Omental fat pad (tissue), 4 donors: ENCODE data around the gene S100A7A. TPM values are rescaled to one million over a fixed set of nuclear protein-coding genes. Genes with fewer than 3 reads are reported as not detected.

Experiments used
- ATAC-seq: fragments of 150-250 bp; one replicate; pipeline ENCODE4 v1.9.1; 2016; ENCODE audit warnings: mild to moderate bottlenecking, moderate library complexity; ENCODE audit not compliant: low FRiP score
- DNase-seq: peaks from one replicate; pipeline ENCODE4 v3.0.0-alpha.2; 2019; ENCODE audit warnings: low spot score
- total RNA-seq, 4 donors: library from RNA; depleted of rRNA; stranded (reverse); fragments of >200 nt; gene quantifications; one replicate each; pipeline ENCODE4 v1.1.0, GENCODE V29; 2016
- TF ChIP-seq, protein P1 (sequence below), 3 donors: fragments of 450-650 bp; IDR thresholded peaks; one replicate each; pipeline ENCODE4 v1.5.1; 2016 to 2017; ENCODE audit warnings: antibody characterized with exemption in 3 of 3, mild to moderate bottlenecking in 3 of 3, moderate library complexity in 2 of 3

Gene S100A7A
- total RNA-seq, 4 donors from 2014 or later = not detected

DNA sequence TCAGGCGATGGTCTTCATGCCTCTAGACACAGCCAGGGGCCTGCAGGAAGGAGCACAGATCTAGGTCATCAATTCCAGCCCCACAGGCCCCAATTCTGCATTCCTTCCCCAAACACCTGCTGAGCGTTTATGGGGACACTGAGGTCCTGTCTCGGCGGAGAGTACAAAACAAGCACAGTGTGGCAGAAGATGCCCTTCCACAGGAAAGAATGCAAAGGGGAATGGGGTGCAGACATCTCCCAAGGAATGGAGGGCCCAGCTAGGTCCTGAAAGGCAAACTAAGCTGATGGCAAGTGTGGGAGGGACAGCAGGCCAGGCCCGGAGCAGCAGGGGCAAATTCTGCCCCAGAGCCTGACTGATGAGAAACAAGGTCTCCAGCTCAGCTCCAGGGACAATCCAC, 21.9 kb upstream of the S100A7A start:
- ATAC-seq (no peak), DNase-seq (no peak)
- TF ChIP-seq, protein P1, sequence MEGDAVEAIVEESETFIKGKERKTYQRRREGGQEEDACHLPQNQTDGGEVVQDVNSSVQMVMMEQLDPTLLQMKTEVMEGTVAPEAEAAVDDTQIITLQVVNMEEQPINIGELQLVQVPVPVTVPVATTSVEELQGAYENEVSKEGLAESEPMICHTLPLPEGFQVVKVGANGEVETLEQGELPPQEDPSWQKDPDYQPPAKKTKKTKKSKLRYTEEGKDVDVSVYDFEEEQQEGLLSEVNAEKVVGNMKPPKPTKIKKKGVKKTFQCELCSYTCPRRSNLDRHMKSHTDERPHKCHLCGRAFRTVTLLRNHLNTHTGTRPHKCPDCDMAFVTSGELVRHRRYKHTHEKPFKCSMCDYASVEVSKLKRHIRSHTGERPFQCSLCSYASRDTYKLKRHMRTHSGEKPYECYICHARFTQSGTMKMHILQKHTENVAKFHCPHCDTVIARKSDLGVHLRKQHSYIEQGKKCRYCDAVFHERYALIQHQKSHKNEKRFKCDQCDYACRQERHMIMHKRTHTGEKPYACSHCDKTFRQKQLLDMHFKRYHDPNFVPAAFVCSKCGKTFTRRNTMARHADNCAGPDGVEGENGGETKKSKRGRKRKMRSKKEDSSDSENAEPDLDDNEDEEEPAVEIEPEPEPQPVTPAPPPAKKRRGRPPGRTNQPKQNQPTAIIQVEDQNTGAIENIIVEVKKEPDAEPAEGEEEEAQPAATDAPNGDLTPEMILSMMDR (IDR thresholded peaks at IDR 0.05) = no peak

DNA sequence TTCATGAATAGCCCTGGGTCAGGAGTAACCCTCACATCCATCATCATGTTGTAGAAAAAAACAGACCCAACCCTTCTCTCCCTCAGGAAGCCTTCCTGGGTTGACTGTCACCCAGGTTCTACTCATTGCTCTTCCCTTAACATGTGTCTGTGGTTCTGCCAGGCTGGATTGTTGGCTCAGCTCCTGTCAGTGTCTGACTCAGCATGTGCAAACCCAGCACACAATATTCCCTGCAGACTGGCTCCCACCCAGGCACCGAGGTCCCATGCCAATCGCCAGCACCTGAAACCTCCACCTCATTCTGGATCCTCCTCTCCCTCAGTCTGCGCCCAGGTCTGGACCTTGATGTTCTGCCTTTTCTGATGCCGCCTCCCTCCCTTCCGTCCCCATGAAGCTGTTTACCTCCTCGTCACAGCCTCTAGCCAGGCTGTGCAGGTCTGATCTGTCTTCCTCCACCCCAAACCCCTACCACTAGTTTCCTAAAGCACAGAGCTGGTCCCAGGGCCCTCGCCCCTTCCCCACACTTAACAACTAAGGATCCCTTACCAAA, 21.1 kb upstream of the S100A7A start:
- ATAC-seq = no peak
- TF ChIP-seq, protein P1 (IDR thresholded peaks at IDR 0.05) = no peak
- no peak for DNase-seq

DNA sequence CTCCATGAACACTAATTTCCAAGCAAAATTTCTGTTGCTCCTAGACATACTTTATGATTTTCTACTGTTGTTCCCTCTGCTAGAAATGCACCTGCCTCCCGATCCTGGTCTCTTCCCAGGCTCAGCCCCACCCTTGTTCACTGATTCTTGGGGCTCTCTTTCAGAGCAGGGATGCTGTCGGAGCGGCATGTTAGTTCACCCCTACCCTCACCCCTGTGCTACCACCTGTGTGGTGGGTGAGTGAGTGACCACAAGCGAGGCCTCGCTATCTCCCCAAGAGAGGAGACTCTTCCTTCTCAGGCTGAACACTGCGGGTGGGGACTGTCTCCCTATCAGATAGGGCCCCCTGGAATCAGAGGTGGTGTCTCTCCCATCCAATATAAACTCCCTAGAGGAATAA, 20.5 kb upstream of the S100A7A start:
- TF ChIP-seq, protein P1 (IDR thresholded peaks at IDR 0.05) = no peak
- ATAC-seq (no peak), DNase-seq (no peak)

DNA sequence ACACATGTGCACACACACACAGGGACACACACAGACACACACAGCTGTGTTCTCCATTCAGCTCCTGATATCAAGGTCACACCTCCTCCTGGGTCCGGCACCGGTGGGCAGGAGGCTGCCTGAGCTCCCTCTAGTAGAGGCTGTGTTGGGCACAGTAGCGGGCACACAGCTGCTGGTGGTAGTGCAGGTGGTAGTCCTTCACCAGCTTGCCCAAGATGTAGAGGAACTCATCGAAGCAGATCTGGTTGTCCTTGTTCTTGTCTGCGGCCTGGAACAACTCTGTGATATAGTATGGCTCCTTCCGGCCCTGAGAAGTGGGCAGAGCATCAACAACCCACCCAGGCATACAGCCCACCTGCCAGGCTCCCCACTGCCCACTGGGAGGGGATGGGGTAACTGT, 19.9 kb upstream of the S100A7A start:
- no peak for ATAC-seq
- TF ChIP-seq, protein P1 (IDR thresholded peaks at IDR 0.05) = no peak
- no peak for DNase-seq

DNA sequence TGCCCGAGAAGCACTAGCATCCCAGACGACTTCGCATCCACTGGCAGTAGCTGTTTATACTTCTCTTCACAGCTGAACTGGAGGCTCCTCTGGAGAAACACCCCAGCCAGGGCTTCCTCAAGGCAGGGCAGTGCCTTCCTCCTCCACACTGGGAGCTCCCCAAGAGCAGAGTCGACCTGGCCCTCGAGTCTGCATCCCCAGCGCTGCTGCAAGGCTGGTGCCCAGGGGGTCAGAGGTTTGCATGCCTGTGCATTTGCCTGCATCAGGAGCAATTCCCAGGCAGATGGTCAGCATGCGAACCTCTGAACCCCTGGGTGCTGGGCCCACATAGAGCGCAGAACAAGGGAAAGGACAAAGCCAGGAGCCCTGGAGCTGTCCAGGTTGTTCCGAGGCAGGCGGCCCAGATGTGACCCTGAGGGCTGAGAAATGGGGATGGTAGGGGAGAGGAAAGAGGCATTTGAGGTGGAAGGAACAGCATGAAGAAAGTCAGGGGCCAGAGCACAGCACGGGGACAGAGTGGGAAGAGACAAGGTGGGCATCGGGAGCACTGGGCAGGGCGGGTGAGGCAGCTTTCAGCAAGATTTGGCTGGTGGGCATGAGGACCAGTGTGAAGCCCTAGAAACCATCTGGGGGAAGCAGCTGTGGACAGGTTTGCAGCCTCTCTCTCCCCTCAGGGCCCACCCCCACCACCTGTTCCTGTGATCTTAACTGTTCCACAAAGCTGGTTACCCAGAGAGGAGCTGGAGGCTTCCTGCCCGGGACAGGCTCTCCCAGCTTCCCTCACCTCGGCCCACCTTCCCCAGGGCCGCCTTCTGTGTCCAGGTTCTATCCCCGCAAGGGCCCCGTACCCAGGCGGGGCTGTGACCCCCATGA, 19.0 kb upstream of the S100A7A start:
- ATAC-seq (no peak), DNase-seq (no peak)
- TF ChIP-seq, protein P1 (IDR thresholded peaks at IDR 0.05) = no peak

DNA sequence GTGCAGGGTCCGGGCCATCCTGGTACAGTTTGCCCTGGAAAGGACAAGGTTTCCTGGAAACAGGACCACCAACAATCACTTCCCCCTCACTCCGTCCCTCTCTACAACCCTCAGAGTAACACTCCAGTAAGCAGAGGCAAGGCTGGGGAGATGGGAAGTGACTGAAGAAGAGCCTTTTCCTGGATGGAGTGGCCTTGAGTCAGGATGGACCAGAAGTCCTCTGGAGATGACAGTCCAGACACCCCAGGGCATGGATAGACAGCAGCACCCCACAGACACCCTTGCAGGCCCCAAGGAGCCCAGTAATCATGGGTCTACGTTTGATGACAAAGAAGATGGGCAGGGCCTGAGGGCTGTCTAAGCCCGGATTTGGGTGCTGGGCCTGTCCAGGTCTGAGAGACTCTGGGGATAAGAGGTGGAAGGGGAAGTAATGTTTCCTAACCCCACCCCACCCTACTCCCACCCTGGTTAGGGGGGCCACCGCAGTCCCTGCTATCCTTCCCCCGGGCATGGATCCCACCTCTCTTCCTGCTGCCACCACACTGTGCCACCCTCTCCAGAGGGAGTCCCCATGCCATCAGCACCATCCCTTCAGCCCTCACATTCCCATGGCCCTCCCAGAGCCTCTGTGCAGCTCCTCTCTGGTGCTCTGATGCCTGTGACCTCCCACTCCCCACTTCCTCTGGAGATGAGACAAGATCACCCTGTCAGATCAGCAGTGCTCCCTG, 18.2 kb upstream of the S100A7A start:
- no peak for ATAC-seq
- TF ChIP-seq, protein P1 (IDR thresholded peaks at IDR 0.05) = no peak
- no peak for DNase-seq
